Transverse colon (tissue), 4 donors: ENCODE data around the gene RFX6. TPM values are rescaled to one million over a fixed set of nuclear protein-coding genes. Genes with fewer than 3 reads are reported as not detected.
"Not testable (repeated sequence)": the region's sequence is repeated elsewhere in the genome, so short reads cannot be mapped to it uniquely, and the experiment has no call there.

Experiments
- DNase-seq: peaks from one replicate; pipeline ENCODE4 v3.0.0-alpha.2; 2019
- H3K27ac ChIP-seq, 4 donors: fragments of 200-600 bp; sonication (generic); 2 replicates each; pipeline ENCODE4 v1.5.1; 2016 to 2018; ENCODE audit warnings: inconsistent platforms in 4 of 4
- H3K27me3 ChIP-seq: fragments of 200-600 bp; sonication (generic); 2 replicates; pipeline ENCODE4 v1.5.1; 2017; ENCODE audit warnings: inconsistent platforms
- H3K36me3 ChIP-seq, 4 donors: fragments of 200-600 bp; sonication (generic); 2 replicates each; pipeline ENCODE4 v1.5.1; 2017 to 2019; ENCODE audit warnings: inconsistent platforms in 4 of 4
- H3K4me1 ChIP-seq, 4 donors: fragments of 200-600 bp; sonication (generic); 2 replicates each; pipeline ENCODE4 v1.5.1; 2017 to 2020; ENCODE audit warnings: inconsistent platforms in 4 of 4
- H3K4me3 ChIP-seq, 4 donors: fragments of 200-600 bp; sonication (generic); 1 replicate in 1 of 4; 2 replicates in 3 of 4; pipeline versions ENCODE4 v1.5.1 to v1.6.1; 2017 to 2019; ENCODE audit warnings: inconsistent platforms in 4 of 4
- H3K9me3 ChIP-seq, 2 donors: fragments of 200-600 bp; sonication (generic); 2 replicates each; pipeline ENCODE4 v1.5.1; 2017 to 2019; ENCODE audit warnings: inconsistent platforms in 2 of 2
- CTCF ChIP-seq, 5 experiments: fragments of 200-600 bp in 3 of 5; fragments of 450-650 bp in 2 of 5; sonication (generic) in 3 of 5; IDR thresholded peaks; 1 replicate in 2 of 5; 2 replicates in 3 of 5; pipeline ENCODE4 v1.5.1; 2016 to 2017; ENCODE audit warnings: antibody characterized with exemption in 5 of 5, inconsistent platforms in 3 of 5, mild to moderate bottlenecking in 2 of 5, moderate library complexity in 1 of 5
- EP300 ChIP-seq: sonication (generic); formaldehyde crosslinking; IDR thresholded peaks from one replicate; pipeline ENCODE4 v1.6.1; 2017; ENCODE audit warnings: antibody characterized with exemption, low read depth
- POLR2A ChIP-seq: fragments of 450-650 bp; IDR thresholded peaks from one replicate; pipeline ENCODE4 v1.6.1; 2016; ENCODE audit warnings: antibody characterized with exemption, mild to moderate bottlenecking, moderate library complexity
- POLR2AphosphoS5 ChIP-seq, 3 donors: sonication (generic); formaldehyde crosslinking; IDR thresholded peaks; one replicate each; pipeline ENCODE4 v1.6.1; 2016; ENCODE audit warnings: antibody characterized with exemption in 3 of 3
- WGBS, 2 donors: methylation state at CpG; one replicate each; pipeline ENCODE4 v1.1.5; 2018; ENCODE audit warnings: low coverage in 1 of 2; 5-methylcytosine and 5-hydroxymethylcytosine counted together
- in situ Hi-C, 4 donors: fragments of 200-750 bp; cut with MboI; loops; one replicate each; pipeline versions ENCODE4 v1.15.0 to v1.15.1; 2017; ENCODE audit warnings: low sequenced_read_pairs in 3 of 4, low pct_ligation_motif_present in 1 of 4, low pct_unique_long_range_greater_than_20kb in 1 of 4
- intact Hi-C: fragments of 100-400 bp; cut with DNase I; formaldehyde crosslinking; loops from one replicate; pipeline ENCODE4 v1.15.1; 2023; ENCODE audit warnings: low total_unique reads
- total RNA-seq, 4 donors: library from RNA; depleted of rRNA; stranded (reverse); fragments of >200 nt; gene quantifications; one replicate each; pipeline ENCODE4 v1.1.0, GENCODE V29; 2016

The RFX6 gene
- 1 to 10 TPM in 2 of 4 donors, under 1 TPM in 1, not detected in 1; 0.48 to 3.8 (median 1.1) TPM for total RNA-seq

- intact Hi-C loops, result no loop called here
- DNase-seq, result peak; percentile 9
- H3K27ac ChIP-seq, result no peak within 1 kb of the TSS
Measured at GRCh38 chr6:116876635-116877611, at the start of gene RFX6. RFX6 (plus strand) TSS chr6:116877242; CDS start chr6:116877276, 34 bp downstream.

GRCh38 chr6:116827561-116828240 is 49.3 kb upstream of the RFX6 start:
- Histone ChIP-seq H3K27me3 (no peaks in the 10 kb centered on the region), H3K4me3 (no peak overlapping the region), H3K4me1 (no peaks in the 10 kb centered on the region), H3K27ac (no peak overlapping the region), H3K9me3 (no peaks in the 10 kb centered on the region), H3K36me3 (no peaks in the 10 kb centered on the region)
- in situ Hi-C loops, result no loop called here
- no peak for DNase-seq
- 40 to 58% methylated on average over 2 of the region's 2 CpGs for WGBS, 2 donors
- TF ChIP-seq EP300 (no peak), POLR2AphosphoS5 (IDR thresholded peaks at IDR 0.05) (no peak), CTCF (IDR thresholded peaks at IDR 0.05) (no peak), POLR2A (no peak)
- intact Hi-C loops, result no loop called here

More at GRCh38 chr6:116876635-116877611, at the start of gene RFX6:
- H3K36me3 ChIP-seq, result no peaks in the 10 kb centered on the region
- no peak for TF ChIP-seq EP300
- H3K27me3 ChIP-seq, result peaks cover 71% of the 10 kb centered on the region
- peak within 1 kb of the TSS in 3 of 4 donors; percentile 27 to 45 (median 36) for H3K4me3 ChIP-seq
- WGBS, 2 donors, result 4 to 20% methylated on average over 2 to 55 of the region's 73 CpGs
- H3K9me3 ChIP-seq, result no peaks in the 10 kb centered on the region
- H3K4me1 ChIP-seq, result peaks cover 0 to 16% (median 13%) of the 10 kb centered on the region in 4 donors
- in situ Hi-C loops, result no loop called here

GRCh38 chr6:116828983-116829382 is 48.1 kb upstream of the RFX6 start, which contains the start of gene GPRC6A:
GPRC6A (minus strand) TSS chr6:116829083; CDS start chr6:116829013, 70 bp downstream.
- H3K4me3 ChIP-seq, result no peak within 1 kb of the TSS
- intact Hi-C loops (no loop called here), in situ Hi-C loops (no loop called here)
- H3K27ac ChIP-seq, result no peak within 1 kb of the TSS
- TF ChIP-seq CTCF (IDR thresholded peaks at IDR 0.05) (no peak), EP300 (no peak), POLR2A (no peak), POLR2AphosphoS5 (IDR thresholded peaks at IDR 0.05) (no peak)
- no peaks in the 10 kb centered on the region for H3K27me3 ChIP-seq
- 38 to 65% methylated on average over 1 to 2 of the region's 2 CpGs for WGBS, 2 donors
- H3K4me1 ChIP-seq, result no peaks in the 10 kb centered on the region
- no peak for DNase-seq
- H3K36me3 ChIP-seq, result no peaks in the 10 kb centered on the region
- H3K9me3 ChIP-seq, result no peaks in the 10 kb centered on the region

- intact Hi-C loops, in situ Hi-C loops: not testable (repeated sequence)
- 82 to 94% methylated on average over 2 of the region's 2 CpGs for WGBS, 2 donors
Measured at GRCh38 chr6:116834526-116834925, 42.5 kb upstream of the RFX6 start.

More at GRCh38 chr6:116834526-116834925, 42.5 kb upstream of the RFX6 start:
- H3K27me3 ChIP-seq, H3K36me3 ChIP-seq, H3K4me3 ChIP-seq, H3K9me3 ChIP-seq, H3K27ac ChIP-seq, DNase-seq, H3K4me1 ChIP-seq: not testable (repeated sequence)
